Measurements from ENCODE around the gene PDCD5. TPM values are rescaled to one million over a fixed set of nuclear protein-coding genes. Genes with fewer than 3 reads are reported as not detected.

The PDCD5 gene
- total and polyA plus RNA-seq, 2 of the 4 experiments (the other 2 are of a cell fraction) = 30.6 to 74.1 TPM

DNA sequence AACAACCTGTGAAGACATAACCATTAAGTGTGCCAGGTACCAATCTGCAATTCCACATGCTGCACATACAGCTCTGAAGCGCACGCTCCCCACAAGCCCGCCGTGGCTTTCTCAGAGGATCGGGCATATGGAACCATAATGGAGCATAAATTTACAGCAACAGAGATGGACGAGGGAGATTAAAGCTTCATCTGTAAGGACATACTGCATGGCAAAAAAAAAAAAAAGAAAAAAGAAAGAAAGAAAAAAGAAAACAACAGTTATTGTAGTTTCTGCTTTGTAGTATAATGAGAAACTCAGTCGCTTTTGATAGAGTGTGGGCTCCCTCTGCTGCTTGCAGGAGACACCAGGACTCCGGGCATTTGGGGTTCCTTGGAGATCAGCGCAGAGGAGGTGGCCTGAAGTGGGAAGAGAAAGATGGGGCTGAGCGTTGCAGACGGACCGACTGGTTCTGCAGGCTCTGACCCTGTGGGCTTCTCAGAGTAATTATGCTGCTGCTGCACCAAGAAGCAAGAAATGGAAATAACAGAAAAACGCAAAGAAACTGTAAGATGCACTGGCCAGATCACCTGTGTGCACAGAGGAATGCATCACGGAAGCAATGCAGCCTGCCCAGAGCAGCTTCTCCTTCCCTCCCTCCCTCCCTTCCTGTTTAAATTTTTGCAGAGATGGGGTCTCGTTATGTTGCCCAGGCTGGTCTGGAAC, 10.8 kb upstream of the PDCD5 start:
- Histone ChIP-seq H3K9me1 (ENCODE audit: insufficient read depth, low read length) (no peaks in the 10 kb centered on the region), H2BK20ac (ENCODE audit: low read depth, low read length) (no peak overlapping the region), H3K9ac (ENCODE audit: low read depth, low read length) (no peak overlapping the region), H3K36me3 (ENCODE audit: control insufficient read depth, insufficient read depth, low read length) (no peaks in the 10 kb centered on the region), H3K9me3 (ENCODE audit: control insufficient read depth, insufficient read depth, low read length) (no peaks in the 10 kb centered on the region), H2BK15ac (ENCODE audit: low read depth, low read length) (no peak overlapping the region), H3K4me1 (ENCODE audit: control insufficient read depth, insufficient read depth, low read length) (no peaks in the 10 kb centered on the region), H4K20me1 (ENCODE audit: insufficient read depth, low read length) (no peaks in the 10 kb centered on the region), H2BK120ac (ENCODE audit: low read depth, low read length) (no peak overlapping the region), H3K56ac (ENCODE audit: extremely low read depth, insufficient read depth, low read length) (no peak overlapping the region), H3K23ac (ENCODE audit: low read depth, low read length) (no peak overlapping the region), H4K5ac (ENCODE audit: low read depth, low read length) (no peak overlapping the region), H3K14ac (replicated peaks; ENCODE audit: low read depth, low read length) (no peak overlapping the region), H3K27ac (ENCODE audit: insufficient read depth, low read length) (no peak overlapping the region), H3K79me1 (ENCODE audit: low read depth in 1 of 2, low read length in 2 of 2) (no peaks in the 10 kb centered on the region), H4K91ac (ENCODE audit: insufficient read depth, low read depth, low read length) (no peak overlapping the region), H2BK5ac (ENCODE audit: low read depth, low read length, poor library complexity, severe bottlenecking) (no peak overlapping the region), H3K4ac (ENCODE audit: low read depth, low read length) (no peak overlapping the region), H3K4me3 (ENCODE audit: insufficient read depth, low read depth, low read length) (no peak overlapping the region), H4K8ac (ENCODE audit: low read depth in 2 of 2, low read length in 2 of 2) (no peak overlapping the region), H2AK9ac (replicated peaks; ENCODE audit: low read depth, low read length, poor library complexity) (no peak overlapping the region), H3K27me3 (ENCODE audit: control insufficient read depth, insufficient read depth, low read length) (0 out of 2 replicates have a peak, but pooled peaks cover 2% of the 10 kb centered on the region), H2AFZ (replicated peaks; ENCODE audit: low read length, poor library complexity) (peak overlapping the region; percentile 67), H3K18ac (ENCODE audit: low read depth, low read length) (no peak overlapping the region), H2AK5ac (ENCODE audit: low read depth, low read length) (no peak overlapping the region), H3K4me2 (ENCODE audit: low read depth, low read length) (no peak overlapping the region)
- intact Hi-C loops (cut with micrococcal nuclease) = loop anchor here (1.0 to 5.0 kb wide), 5 partner anchors 230 to 1903 kb away; no protein-coding TSS in a partner anchor
- BruUV-seq (replicated peaks) = no TSS peak
- 13% methylated on average over 1 of the region's 15 CpGs; no CpG with 5 or more reads in 1 of the 2 experiments for WGBS, 2 experiments (ENCODE audit: extremely low coverage in 2 of 2, insufficient read length in 1 of 2)
- dilution Hi-C loops (cut with HindIII; ENCODE audit: low sequenced_read_pairs, unreplicated experiment) = no loop called here
- peak; percentile 57 for DNase-seq
- ATAC-seq (ENCODE audit: low read depth) = peak; percentile 95
- ChIA-PET POLR2A (ENCODE audit: unreplicated experiment) (no interaction called here), CTCF (interaction anchor here (0.6 to 1.1 kb wide), 9 partner anchors 10 to 1460 kb away, joined by 3 to 7 read pairs (median 3); partner anchors contain the start of gene PDCD5)
- in situ Hi-C loops (cut with MboI; ENCODE audit: low sequenced_read_pairs) = loop anchor here (25.0 kb wide), 1 partner anchor 1908 kb away; no protein-coding TSS in a partner anchor
- TF ChIP-seq FOS (IDR thresholded peaks at IDR 0.05; ENCODE audit: low read depth, low read length) (no peak), SMC3 (IDR thresholded peaks at IDR 0.05; ENCODE audit: low read depth, low read length) (peak; percentile 76), RFX5 (IDR thresholded peaks at IDR 0.05; ENCODE audit: low read depth, low read length) (no peak), RAD21 (IDR thresholded peaks at IDR 0.05; ENCODE audit: low read length) (peak; percentile 84)
- TF ChIP-seq, protein P1, sequence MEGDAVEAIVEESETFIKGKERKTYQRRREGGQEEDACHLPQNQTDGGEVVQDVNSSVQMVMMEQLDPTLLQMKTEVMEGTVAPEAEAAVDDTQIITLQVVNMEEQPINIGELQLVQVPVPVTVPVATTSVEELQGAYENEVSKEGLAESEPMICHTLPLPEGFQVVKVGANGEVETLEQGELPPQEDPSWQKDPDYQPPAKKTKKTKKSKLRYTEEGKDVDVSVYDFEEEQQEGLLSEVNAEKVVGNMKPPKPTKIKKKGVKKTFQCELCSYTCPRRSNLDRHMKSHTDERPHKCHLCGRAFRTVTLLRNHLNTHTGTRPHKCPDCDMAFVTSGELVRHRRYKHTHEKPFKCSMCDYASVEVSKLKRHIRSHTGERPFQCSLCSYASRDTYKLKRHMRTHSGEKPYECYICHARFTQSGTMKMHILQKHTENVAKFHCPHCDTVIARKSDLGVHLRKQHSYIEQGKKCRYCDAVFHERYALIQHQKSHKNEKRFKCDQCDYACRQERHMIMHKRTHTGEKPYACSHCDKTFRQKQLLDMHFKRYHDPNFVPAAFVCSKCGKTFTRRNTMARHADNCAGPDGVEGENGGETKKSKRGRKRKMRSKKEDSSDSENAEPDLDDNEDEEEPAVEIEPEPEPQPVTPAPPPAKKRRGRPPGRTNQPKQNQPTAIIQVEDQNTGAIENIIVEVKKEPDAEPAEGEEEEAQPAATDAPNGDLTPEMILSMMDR (conservative IDR thresholded peaks at IDR 0.05; ENCODE audit: low read depth, low read length) = peak; percentile 77
